Measurements from ENCODE around the gene IL4R. TPM values are rescaled to one million over a fixed set of nuclear protein-coding genes. Genes with fewer than 3 reads are reported as not detected.

Gene IL4R
- total RNA-seq, 1 experiment from 2014 or later, result 29.6 TPM

DNA sequence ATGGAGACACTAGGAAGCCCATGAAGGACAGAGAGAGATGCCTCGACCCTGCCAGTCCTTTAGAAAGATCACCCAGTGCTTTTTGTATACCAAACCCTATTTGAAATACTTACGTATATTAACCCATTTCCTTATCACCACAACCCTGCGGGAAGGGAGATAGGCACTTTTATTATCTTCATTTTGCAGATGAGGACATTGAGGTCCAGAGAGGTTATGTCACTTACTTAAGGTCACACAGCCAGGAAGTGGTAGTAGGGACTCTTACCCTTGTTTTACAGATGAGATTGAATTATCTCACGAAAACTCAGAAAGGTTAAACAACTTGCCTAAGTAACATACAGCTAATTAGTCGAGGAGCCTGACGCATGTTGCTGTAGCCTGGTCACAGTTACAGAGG, 38.2 kb downstream of the IL4R start:
- POLR2A ChIA-PET, result no interaction called here
- BruUV-seq (replicated peaks), result no TSS peak

More for the DNA sequence above, 38.2 kb downstream of the IL4R start:
- Histone ChIP-seq H3K9me2 (ENCODE audit: insufficient read depth) (no peaks in the 10 kb centered on the region), H3K27ac (ENCODE audit: low read depth, low read length) (no peak overlapping the region), H3K4me1 (ENCODE audit: control insufficient read depth in 1 of 2, insufficient read depth in 2 of 2, low read length in 2 of 2) (no peaks in the 10 kb centered on the region), H3K27me3 (ENCODE audit: insufficient read depth, low read length) (no peaks in the 10 kb centered on the region), H3K9me3 (ENCODE audit: control insufficient read depth in 1 of 2, insufficient read depth in 1 of 2, low read depth in 1 of 2, low read length in 2 of 2) (peaks cover 0 to 3% of the 10 kb centered on the region in 2 experiments; a peak in 1 of 4 replicates), H3K79me2 (ENCODE audit: insufficient read depth, low read length) (no peaks in the 10 kb centered on the region), H4K20me1 (ENCODE audit: insufficient read depth) (no peaks in the 10 kb centered on the region), H3K9ac (ENCODE audit: low read length) (no peak overlapping the region), H3K4me3 (replicated peaks in 1 of 2; ENCODE audit: low read depth in 1 of 2, low read length in 2 of 2) (no peak overlapping the region), H2AFZ (ENCODE audit: low read depth, low read length, poor library complexity, severe bottlenecking) (no peak overlapping the region), H3K4me2 (ENCODE audit: low read length) (no peak overlapping the region), H3K36me3 (ENCODE audit: control insufficient read depth in 1 of 2, insufficient read depth in 2 of 2, low read length in 2 of 2) (peaks cover 4 to 53% of the 10 kb centered on the region in 2 experiments; a peak in 3 of 4 replicates)
- TF ChIP-seq EZH2 (IDR thresholded peaks at IDR 0.05) (no peak), POLR2AphosphoS5 (IDR thresholded peaks at IDR 0.05; ENCODE audit: low read depth, low read length) (no peak), ZFX (IDR thresholded peaks at IDR 0.05) (no peak), SP1 (IDR thresholded peaks at IDR 0.05; ENCODE audit: low read depth) (no peak), YY1 (IDR thresholded peaks at IDR 0.05; ENCODE audit: extremely low read depth, insufficient replicate concordance, low read depth, low read length) (no peak), SRF (IDR thresholded peaks at IDR 0.05; ENCODE audit: low read depth) (no peak), POLR2A (IDR thresholded peaks at IDR 0.05; ENCODE audit: borderline replicate concordance, extremely low read depth, insufficient read depth, insufficient read length) (no peak)
- TF ChIP-seq, protein P1, sequence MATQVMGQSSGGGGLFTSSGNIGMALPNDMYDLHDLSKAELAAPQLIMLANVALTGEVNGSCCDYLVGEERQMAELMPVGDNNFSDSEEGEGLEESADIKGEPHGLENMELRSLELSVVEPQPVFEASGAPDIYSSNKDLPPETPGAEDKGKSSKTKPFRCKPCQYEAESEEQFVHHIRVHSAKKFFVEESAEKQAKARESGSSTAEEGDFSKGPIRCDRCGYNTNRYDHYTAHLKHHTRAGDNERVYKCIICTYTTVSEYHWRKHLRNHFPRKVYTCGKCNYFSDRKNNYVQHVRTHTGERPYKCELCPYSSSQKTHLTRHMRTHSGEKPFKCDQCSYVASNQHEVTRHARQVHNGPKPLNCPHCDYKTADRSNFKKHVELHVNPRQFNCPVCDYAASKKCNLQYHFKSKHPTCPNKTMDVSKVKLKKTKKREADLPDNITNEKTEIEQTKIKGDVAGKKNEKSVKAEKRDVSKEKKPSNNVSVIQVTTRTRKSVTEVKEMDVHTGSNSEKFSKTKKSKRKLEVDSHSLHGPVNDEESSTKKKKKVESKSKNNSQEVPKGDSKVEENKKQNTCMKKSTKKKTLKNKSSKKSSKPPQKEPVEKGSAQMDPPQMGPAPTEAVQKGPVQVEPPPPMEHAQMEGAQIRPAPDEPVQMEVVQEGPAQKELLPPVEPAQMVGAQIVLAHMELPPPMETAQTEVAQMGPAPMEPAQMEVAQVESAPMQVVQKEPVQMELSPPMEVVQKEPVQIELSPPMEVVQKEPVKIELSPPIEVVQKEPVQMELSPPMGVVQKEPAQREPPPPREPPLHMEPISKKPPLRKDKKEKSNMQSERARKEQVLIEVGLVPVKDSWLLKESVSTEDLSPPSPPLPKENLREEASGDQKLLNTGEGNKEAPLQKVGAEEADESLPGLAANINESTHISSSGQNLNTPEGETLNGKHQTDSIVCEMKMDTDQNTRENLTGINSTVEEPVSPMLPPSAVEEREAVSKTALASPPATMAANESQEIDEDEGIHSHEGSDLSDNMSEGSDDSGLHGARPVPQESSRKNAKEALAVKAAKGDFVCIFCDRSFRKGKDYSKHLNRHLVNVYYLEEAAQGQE (IDR thresholded peaks at IDR 0.05; ENCODE audit: low read depth), result no peak
- intact Hi-C loops (cut with micrococcal nuclease), result no loop called here
- DNase-seq (ENCODE audit: low read depth, low spot score), result no peak
- CTCF ChIA-PET, result no interaction called here
- RAD21 ChIA-PET (ENCODE audit: low non-redundant PET in 1 of 2, low total read pairs in 2 of 2, uncharacterized antibody in 2 of 2, unreplicated experiment in 2 of 2), result no interaction called here
- ATAC-seq, result no peak
